HG03066 (cell line): ENCODE results near the gene TMEM252.

Source experiments
- ATAC-seq: cut with Tn5 transposase; IDR thresholded peaks from one replicate; pipeline ENCODE4 v1.9.1; 2021; ENCODE audit warnings: low read depth; ENCODE audit not compliant: unreplicated experiment

Gene TMEM252

DNA sequence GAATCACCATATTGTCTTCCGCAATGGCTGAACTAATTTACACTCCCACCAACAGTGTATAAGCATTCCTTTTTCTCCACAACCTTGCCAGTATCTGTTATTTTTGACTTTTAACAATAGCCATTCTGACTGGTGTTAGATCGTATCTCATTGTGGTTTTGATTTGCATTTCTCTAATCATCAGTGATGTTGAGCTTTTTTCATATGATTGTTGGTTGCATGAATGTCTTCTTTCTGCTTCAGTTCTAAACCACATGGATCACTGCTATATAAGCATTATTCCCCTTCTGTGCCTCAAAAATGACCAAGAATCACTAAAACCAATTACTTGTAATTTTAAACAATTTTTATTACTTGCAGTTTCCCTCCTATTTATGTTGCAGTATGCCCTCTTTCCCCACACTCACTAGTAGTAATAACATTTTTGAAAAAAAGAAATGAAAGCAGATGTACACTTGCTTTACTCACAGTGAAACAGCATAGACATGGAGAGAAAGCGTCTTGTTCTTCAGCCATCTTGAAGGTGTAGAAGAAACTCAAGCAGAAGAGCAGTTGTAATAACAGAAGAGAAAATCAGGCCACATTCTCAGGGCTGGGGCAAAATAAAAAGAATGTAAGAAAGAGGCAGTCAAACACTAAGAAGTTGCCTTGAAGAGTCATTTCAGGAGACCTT lies 4.5 kb upstream of the TMEM252 start:
- ATAC-seq: no peak

DNA sequence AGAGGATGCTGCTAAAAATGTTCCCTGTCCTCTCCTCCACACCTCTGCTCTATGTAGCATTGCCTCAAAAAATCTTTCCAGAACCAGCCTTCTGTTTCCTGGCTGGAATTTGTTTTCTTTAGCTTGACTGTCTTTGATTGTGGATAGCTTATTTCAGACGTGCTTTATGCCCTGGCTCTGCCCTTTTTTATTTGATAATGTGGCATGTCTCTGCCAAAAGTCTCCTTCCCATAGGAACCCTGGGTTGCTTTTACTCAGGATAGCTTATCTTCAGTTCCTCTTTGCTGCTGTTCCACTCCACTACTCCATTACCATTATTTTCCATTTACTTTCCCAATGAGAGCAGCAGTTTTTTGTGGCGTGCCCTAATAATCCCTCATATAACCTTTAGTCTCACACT lies 885 bp upstream of the TMEM252 start:
- no peak for ATAC-seq

DNA sequence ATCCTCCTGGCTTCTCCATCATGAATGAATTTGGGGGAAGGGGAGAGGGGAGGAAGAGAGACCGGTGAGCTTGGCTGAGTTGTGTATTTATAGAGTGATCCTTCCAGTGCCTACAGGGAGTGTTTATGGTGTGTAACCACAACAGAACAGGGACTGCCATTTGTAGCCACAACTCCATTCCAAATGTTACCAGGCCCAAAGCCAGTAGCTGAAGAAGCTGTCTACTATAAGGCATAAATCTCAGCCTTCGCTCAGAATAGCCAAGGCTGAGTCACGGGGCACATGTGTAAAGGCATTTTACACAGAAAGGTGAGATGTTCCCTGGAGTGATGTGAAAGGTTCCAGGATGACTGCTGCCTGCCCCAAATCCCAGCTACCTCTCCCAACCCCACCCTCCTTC lies 2.5 kb downstream of the TMEM252 start:
- no peak for ATAC-seq

DNA sequence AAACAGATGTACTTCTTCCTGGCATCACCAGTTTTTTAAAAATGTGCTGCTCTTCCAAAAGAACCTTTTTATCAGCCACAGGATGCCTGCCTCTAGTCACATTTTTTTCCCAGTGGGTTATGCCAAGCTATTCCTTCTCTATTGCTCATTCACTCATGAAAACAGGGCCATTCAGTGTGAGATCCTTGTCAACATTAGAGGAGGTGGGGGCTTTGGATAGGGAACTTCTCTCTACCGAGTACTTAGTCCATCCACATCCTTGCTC lies 3.1 kb downstream of the TMEM252 start:
- no peak for ATAC-seq

DNA sequence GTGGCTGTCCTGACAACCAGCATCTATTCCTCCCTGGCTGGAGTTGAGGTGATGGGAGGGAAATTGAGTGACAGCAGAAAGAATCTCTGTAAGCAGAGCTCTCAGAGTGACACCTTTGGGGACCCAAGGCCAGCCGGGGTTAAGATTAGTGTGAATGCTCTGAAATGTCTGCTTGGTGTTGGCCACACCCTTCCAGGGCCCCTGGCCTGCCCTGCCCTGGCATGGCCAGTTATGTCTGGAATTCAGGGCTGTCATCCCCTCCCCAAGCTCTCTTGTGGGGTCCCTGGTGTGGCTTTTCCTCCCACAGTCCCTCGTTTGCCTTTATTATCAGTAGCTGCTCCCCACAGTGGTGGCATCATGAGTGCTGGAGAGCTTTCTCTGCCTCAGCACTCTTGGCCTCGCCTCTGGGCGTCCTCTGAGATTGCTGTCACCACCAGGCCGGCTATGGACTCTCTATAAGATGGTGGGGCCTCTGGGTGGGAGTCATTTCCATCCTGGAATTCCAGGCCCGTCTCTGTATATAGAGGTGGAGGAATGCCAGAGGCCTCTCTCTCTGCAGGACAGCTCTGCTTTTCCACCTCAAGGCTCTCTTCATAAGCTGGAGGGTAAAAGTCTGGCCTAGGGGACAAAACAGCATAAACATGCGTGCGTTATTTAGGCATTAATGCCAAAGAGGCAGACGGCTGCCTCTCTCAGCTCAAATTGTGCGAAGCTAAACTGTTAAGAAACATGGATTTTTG lies 3.6 kb downstream of the TMEM252 start:
- no peak for ATAC-seq

DNA sequence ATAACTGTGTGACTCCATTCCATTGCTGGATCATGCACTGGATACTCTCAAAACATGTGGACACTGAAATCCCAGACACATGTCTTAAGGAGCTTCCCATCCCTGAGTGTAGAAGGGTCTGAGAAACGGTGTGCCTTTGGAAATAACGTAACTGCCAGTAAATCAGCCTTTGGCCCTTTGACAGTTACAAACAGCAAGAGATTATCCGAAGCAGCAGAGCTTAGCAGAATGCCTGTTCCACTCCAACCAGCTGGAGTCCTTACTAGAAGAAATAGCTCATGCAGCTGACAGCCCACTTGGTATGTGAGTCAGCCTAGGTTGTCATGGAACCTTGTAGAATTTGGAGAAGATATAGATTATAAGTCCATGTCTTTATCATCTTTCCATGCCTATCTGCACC lies 7.0 kb downstream of the TMEM252 start:
- ATAC-seq: no peak

- no peak for ATAC-seq
These were observed 8.6 kb downstream of the TMEM252 start for GRCh38 chr9:68532131-68532530.

DNA sequence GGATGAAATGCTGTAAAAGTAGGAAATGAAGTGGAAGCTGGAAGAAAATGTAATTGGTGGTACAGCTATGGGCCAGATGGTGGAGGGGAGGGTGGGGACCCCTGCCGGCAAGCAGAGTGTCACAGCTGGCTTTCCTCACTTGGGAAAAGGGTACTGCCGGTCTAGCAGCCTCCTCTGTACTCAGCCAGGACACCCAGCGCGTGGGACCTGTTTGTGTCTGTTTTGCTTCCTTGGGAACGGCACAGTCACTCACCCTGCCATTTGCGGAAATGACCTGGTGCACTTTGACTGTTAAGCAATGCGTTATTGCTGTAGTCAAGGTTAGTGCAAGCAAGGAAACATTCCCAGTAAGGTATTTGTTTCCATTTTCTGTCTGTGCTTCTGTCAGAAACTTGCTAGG lies 10.1 kb downstream of the TMEM252 start:
- no peak for ATAC-seq

- no peak for ATAC-seq
These were observed 17.2 kb downstream of the TMEM252 start for GRCh38 chr9:68523367-68523936.

GRCh38 chr9:68522954-68523353 lies 17.7 kb downstream of the TMEM252 start:
- ATAC-seq: no peak

DNA sequence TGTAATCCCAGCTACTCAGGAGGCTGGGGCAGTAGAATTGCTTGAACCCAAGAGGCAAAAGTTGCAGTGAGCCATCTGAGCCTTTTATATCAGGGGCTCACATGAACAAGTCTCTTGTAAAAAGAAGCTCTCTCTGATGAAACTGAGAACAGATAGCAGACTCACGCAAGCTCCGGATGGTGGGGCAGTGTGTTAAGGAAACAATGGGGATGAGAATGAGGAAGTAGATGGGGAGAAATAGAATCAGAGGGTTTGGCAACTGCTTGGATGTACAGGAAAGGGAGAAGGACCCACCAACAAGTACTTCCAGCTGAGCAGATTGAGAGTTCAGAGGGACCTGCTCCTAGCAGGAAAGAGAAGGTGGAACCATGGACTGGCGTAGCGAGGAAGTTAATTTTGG lies 18.6 kb downstream of the TMEM252 start:
- no peak for ATAC-seq

- no peak for ATAC-seq
These were observed 25.2 kb downstream of the TMEM252 start for GRCh38 chr9:68515326-68516017.

DNA sequence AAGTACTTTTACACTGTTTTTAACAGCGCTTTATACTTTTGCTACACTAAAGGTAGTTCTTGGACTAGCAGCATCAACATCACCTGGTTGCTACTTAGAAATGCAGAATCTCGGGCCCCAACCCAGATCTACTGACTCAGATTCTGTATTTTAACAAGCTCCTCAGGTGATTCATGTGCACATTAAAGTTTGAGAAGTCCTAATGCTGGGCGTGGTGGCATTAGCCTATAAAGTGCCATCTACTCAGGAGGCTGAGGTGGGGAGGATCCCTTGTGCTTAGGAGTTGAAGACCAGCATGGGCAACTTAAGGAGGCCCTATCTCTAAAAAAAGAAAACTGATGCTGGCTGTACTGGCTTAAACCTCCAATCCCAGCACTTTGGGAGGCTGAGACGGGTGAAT lies 26.7 kb downstream of the TMEM252 start:
- no peak for ATAC-seq

DNA sequence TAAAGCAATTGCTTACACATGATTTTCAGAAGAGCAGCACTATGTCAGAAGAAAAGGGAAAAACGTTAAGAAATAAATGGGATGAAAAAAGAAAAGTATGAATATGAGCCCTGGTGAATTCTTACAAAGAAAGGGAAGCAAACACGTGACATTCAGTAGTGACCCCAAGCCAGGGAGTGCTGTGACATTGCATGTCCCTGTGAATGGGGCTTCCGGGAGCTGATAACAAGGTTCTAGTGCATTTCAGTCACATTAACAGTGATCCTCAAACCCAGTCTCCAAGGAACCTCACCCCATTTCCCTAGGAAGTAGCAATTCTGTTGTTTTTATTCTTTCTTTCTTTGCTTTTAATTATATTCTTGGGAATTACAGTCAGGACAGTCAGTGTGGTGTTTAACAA lies 27.3 kb downstream of the TMEM252 start:
- no peak for ATAC-seq

DNA sequence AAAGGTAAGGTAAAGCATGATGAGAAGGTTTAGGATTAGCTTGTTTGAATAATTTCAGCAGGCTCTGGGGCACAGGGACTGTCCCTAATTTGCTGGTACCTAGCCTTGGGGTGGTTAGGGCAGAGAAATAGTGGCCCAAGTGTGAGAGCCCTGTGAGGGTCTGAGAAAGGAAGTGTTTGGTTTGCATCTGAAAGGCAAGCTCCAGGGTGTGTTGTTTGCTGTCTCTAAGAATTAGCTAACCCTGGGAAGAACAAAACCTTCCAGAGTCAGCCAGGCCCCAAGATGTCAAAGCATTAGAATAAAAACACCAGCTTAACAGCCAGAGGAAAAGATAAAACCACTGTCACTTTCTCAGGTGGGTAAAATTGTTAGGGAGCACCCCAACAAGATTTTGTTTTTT lies 31.0 kb downstream of the TMEM252 start:
- no peak for ATAC-seq

DNA sequence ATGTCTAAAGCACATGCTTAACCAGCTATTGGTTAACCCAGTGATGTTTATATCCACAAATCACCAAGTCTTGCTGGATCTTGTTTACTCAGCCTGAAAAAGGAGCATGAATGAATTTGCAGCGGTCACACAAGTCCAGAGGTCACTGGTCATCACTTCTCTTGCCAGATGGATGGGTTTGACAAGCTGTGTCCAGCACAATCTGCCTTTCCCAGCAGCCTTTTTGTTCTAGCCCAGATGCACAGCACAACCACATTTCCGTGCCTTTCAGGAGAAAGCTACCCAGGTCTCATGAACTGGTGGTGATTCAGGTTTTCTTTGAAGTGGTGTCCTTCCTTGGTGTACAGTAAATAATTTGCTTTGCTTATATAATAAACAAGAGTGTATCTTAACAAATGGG lies 32.1 kb downstream of the TMEM252 start:
- ATAC-seq: no peak

DNA sequence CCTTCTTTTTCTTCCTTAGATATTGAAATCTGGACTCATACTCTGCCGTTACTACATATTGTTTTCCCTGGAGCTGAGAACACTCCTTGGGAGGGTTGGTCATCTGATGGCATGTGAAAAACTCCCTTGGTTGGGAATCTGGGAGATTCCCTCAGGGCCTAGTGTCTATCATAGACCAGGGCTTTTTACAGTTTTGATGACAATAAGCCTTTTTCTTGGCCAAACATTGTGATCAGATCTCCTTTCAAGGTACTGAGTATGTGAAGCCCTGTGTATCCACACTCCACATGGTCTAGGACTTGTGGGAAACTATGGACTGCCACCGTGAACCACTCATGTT lies 32.9 kb downstream of the TMEM252 start:
- ATAC-seq: no peak

GRCh38 chr9:68507130-68507805 lies 33.4 kb downstream of the TMEM252 start:
- no peak for ATAC-seq

DNA sequence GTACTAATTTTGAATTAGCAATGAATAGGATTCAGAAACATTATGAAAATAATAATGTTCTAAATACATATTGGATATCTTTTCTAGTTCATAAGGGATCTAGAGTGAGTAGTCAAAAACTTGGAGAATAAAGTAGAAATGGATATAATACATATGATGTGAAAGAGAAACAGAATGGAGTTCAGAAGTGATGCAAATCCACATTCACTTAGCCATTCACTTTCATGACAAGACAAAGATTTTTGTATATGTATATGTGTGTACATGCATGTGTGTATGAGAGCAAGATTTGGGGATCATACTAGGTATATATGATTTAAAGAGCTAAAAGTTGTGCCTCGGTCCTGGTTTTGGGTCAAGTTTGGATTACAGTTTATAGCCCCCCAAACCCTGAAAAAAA lies 34.1 kb downstream of the TMEM252 start:
- no peak for ATAC-seq

DNA sequence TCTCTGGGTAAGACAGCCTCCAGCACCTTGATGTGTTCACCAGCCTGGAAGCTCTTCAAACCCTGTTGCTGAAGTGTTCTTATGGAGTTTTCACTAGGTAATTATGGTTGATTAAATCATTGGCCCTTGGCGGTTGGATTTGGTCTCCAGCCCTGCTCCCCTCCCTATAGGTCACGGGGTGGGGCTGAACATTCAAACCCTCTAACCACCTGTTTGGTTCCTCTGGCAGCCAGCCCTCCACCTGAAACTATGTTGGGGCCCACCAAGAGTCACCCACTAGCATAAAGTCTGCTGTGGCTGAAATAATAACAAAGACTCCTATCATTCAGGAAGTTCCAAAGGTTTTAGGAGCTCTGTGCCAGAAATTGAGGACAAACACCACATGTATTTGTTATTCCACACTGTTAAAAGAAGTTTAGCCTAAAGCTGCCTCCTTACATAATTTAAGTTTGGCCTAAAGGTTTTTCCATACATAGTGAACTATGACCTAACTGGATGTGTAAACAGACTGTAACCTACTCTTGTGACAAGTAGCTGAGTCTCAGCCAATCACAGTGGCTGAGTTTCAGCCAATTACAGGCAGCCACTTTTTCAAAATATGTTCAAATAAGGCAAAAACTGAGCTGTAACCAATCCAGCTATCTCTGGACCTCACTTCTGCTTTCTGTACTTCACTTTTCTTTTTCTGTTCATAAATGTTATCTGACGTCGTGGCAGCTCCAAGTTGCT lies 34.8 kb downstream of the TMEM252 start:
- ATAC-seq: no peak

DNA sequence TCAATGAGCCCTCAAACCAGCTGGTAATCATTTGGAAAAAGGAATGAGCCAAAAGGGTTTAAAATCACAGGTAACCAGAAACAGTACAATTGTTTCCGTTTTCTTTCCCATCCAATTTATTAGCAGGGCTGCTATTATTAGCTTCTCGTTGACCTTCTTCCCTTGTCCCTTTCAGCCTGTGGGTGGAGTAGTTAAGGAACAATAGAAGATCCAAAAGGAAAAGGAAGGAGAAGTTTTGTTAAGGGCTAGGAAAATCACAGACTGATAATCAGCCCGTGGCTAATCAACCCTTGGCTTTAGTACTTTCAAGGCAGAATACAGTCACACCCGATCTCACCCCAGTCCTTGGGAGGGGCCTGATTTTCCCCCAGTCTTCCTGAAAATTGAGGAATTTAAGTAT lies 38.4 kb downstream of the TMEM252 start:
- no peak for ATAC-seq
